Suprapubic skin (tissue), 4 donors: Measurements from ENCODE around the gene HIF1A.

Experiments
- POLR2A ChIP-seq, 2 donors: fragments of 450-650 bp; IDR thresholded peaks; one replicate each; pipeline ENCODE4 v1.6.1; 2017; ENCODE audit warnings: antibody characterized with exemption in 2 of 2, mild to moderate bottlenecking in 2 of 2, moderate library complexity in 2 of 2
- POLR2AphosphoS5 ChIP-seq, 3 donors: sonication (generic); formaldehyde crosslinking; IDR thresholded peaks; one replicate each; pipeline ENCODE4 v1.6.1; 2017; ENCODE audit warnings: antibody characterized with exemption in 3 of 3
- TF ChIP-seq, protein P1 (sequence below), 2 donors: fragments of 200-600 bp in 1 of 2; fragments of 450-650 bp in 1 of 2; sonication (generic) in 1 of 2; IDR thresholded peaks; one replicate each; pipeline ENCODE4 v1.5.1; 2016 to 2019; ENCODE audit warnings: antibody characterized with exemption in 2 of 2, mild to moderate bottlenecking in 1 of 2, moderate library complexity in 1 of 2

GRCh38 chr14:61706096-61706690 lies 10.9 kb downstream of the HIF1A start:
- TF ChIP-seq, protein P1, sequence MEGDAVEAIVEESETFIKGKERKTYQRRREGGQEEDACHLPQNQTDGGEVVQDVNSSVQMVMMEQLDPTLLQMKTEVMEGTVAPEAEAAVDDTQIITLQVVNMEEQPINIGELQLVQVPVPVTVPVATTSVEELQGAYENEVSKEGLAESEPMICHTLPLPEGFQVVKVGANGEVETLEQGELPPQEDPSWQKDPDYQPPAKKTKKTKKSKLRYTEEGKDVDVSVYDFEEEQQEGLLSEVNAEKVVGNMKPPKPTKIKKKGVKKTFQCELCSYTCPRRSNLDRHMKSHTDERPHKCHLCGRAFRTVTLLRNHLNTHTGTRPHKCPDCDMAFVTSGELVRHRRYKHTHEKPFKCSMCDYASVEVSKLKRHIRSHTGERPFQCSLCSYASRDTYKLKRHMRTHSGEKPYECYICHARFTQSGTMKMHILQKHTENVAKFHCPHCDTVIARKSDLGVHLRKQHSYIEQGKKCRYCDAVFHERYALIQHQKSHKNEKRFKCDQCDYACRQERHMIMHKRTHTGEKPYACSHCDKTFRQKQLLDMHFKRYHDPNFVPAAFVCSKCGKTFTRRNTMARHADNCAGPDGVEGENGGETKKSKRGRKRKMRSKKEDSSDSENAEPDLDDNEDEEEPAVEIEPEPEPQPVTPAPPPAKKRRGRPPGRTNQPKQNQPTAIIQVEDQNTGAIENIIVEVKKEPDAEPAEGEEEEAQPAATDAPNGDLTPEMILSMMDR (IDR thresholded peaks at IDR 0.05): no peak
- TF ChIP-seq POLR2AphosphoS5 (IDR thresholded peaks at IDR 0.05) (no peak), POLR2A (IDR thresholded peaks at IDR 0.05) (no peak)
